SK-N-SH (cell line): ENCODE results near the gene SIX4. TPM values are rescaled to one million over a fixed set of nuclear protein-coding genes. Genes with fewer than 3 reads are reported as not detected.

ENCODE experiments used
- CTCF ChIA-PET: fragments of 300-600, 350-600 bp; formaldehyde crosslinking; extraction: SDS; loops from one replicate; lab custom pipeline; 2021; lab: Yijun Ruan, JAX
- POLR2A ChIA-PET: fragments of 350-600 bp; sonication (Branson Sonifier 250); formaldehyde crosslinking; extraction: SDS; loops from one replicate; lab custom pipeline; 2020; ENCODE audit warnings: antibody characterized with exemption, inconsistent platforms; lab: Yijun Ruan, JAX
- DNase-seq: peaks from one replicate; pipeline ENCODE4 v3.0.0; 2012
- H2AFZ ChIP-seq: fragments of 200-600 bp; sonication (generic); 2 replicates; pipeline ENCODE4 v1.8.1; 2016; ENCODE audit warnings: antibody characterized with exemption, mild to moderate bottlenecking, low read depth
- H3F3A ChIP-seq: fragments of 200-600 bp; sonication (generic); replicated peaks from 2 replicates; pipeline ENCODE3; 2016; ENCODE audit warnings: antibody characterized with exemption, mild to moderate bottlenecking; ENCODE audit not compliant: insufficient read depth
- H3K27ac ChIP-seq, 2 experiments: fragments of 200-500 bp in 1 of 2; fragments of 200-600 bp in 1 of 2; sonication (Bioruptor generic) in 1 of 2; sonication (generic), shearing (Covaris generic) in 1 of 2; 2 replicates each; pipeline versions ENCODE4 v1.5.1 to v1.6.1; 2014 to 2016; ENCODE audit warnings: low read depth in 2 of 2, inconsistent platforms in 1 of 2, low read length in 1 of 2, mild to moderate bottlenecking in 1 of 2, mixed read lengths in 1 of 2
- H3K27me3 ChIP-seq: fragments of 200-600 bp; sonication (generic), shearing (Covaris generic); 2 replicates; pipeline ENCODE4 v1.6.1; 2016; ENCODE audit warnings: mixed run types; ENCODE audit not compliant: insufficient read depth
- H3K36me3 ChIP-seq, 2 experiments: fragments of 200-500 bp in 1 of 2; fragments of 200-600 bp in 1 of 2; sonication (Bioruptor generic) in 1 of 2; sonication (generic) in 1 of 2; replicated peaks in 1 of 2; 2 replicates each; pipeline versions ENCODE3 to v1.5.1; 2014 to 2016; ENCODE audit warnings: low read length in 1 of 2, mild to moderate bottlenecking in 1 of 2; ENCODE audit not compliant: insufficient read depth in 2 of 2, control insufficient read depth in 1 of 2
- H3K4me1 ChIP-seq, 2 experiments: fragments of 200-500 bp in 1 of 2; fragments of 200-600 bp in 1 of 2; sonication (Bioruptor generic) in 1 of 2; sonication (generic), shearing (Covaris generic) in 1 of 2; 2 replicates each; pipeline versions ENCODE4 v1.5.1 to v1.6.1; 2014 to 2016; ENCODE audit warnings: low read depth in 1 of 2, low read length in 1 of 2, mixed run types in 1 of 2; ENCODE audit not compliant: insufficient read depth in 2 of 2, control insufficient read depth in 1 of 2
- H3K4me2 ChIP-seq: fragments of 200-600 bp; sonication (generic), shearing (Covaris generic); 2 replicates; pipeline ENCODE4 v1.6.1; 2017; ENCODE audit warnings: mixed run types
- H3K4me3 ChIP-seq, 2 experiments: fragments of 200-500 bp in 1 of 2; fragments of 200-600 bp in 1 of 2; sonication (Bioruptor generic) in 1 of 2; sonication (generic), shearing (Covaris generic) in 1 of 2; 2 replicates each; pipeline versions ENCODE4 v1.5.1 to v1.8.1; 2014 to 2016; ENCODE audit warnings: low read depth in 2 of 2, inconsistent platforms in 1 of 2, low read length in 1 of 2, mild to moderate bottlenecking in 1 of 2, mixed read lengths in 1 of 2, moderate library complexity in 1 of 2
- H3K79me2 ChIP-seq: fragments of 200-600 bp; sonication (generic); 2 replicates; pipeline ENCODE4 v1.8.1; 2017; ENCODE audit warnings: mild to moderate bottlenecking; ENCODE audit not compliant: insufficient read depth
- H3K9ac ChIP-seq: fragments of 200-600 bp; sonication (generic); 2 replicates; pipeline ENCODE4 v1.6.1; 2017; ENCODE audit warnings: mixed run types
- H3K9me2 ChIP-seq: fragments of 200-600 bp; sonication (generic); 2 replicates; pipeline ENCODE4 v1.6.1; 2017; ENCODE audit warnings: mixed run types
- H3K9me3 ChIP-seq: fragments of 200-600 bp; sonication (generic); 2 replicates; pipeline ENCODE4 v1.6.1; 2017; ENCODE audit warnings: mixed run types, mild to moderate bottlenecking, moderate library complexity
- H4K20me1 ChIP-seq: fragments of 200-600 bp; sonication (generic); 2 replicates; pipeline ENCODE4 v1.6.1; 2017; ENCODE audit warnings: mild to moderate bottlenecking, mixed run types; ENCODE audit not compliant: insufficient read depth
- CHD2 ChIP-seq: fragments of 150-350 bp; IDR thresholded peaks from 2 replicates; pipeline ENCODE4 v1.6.1; 2018; ENCODE audit warnings: low read length; ENCODE audit not compliant: partially characterized antibody
- FOSL2 ChIP-seq: IDR thresholded peaks from 2 replicates; pipeline ENCODE4 v1.4.0; 2012; ENCODE audit warnings: low read depth, mild to moderate bottlenecking, moderate library complexity, borderline replicate concordance
- FOXM1 ChIP-seq: IDR thresholded peaks from 2 replicates; pipeline ENCODE4 v1.4.0; 2012; ENCODE audit warnings: low read depth, mild to moderate bottlenecking
- GABPA ChIP-seq: IDR thresholded peaks from 2 replicates; pipeline ENCODE4 v1.4.0; 2012; ENCODE audit warnings: low read depth, mild to moderate bottlenecking
- GATA2 ChIP-seq: sonication (generic); formaldehyde crosslinking; IDR thresholded peaks from 2 replicates; pipeline ENCODE4 v1.5.0; 2020; ENCODE audit warnings: mild to moderate bottlenecking, missing genetic modification reagents
- JUND ChIP-seq: IDR thresholded peaks from 2 replicates; pipeline ENCODE4 v1.4.0; 2012
- MEF2A ChIP-seq: IDR thresholded peaks from 2 replicates; pipeline ENCODE4 v1.4.0; 2012; ENCODE audit warnings: low read depth, borderline replicate concordance
- MXI1 ChIP-seq: IDR thresholded peaks from 2 replicates; pipeline ENCODE4 v1.6.1; 2012; ENCODE audit warnings: mild to moderate bottlenecking, low read depth, low read length, improper control_type of control experiment
- NFIC ChIP-seq: IDR thresholded peaks from 2 replicates; pipeline ENCODE4 v1.4.0; 2012; ENCODE audit warnings: borderline replicate concordance
- POLR2AphosphoS5 ChIP-seq: IDR thresholded peaks from 2 replicates; pipeline ENCODE4 v1.6.1; 2012; ENCODE audit warnings: low read depth, low read length
- RAD21 ChIP-seq: IDR thresholded peaks from 2 replicates; pipeline ENCODE4 v1.6.1; 2012; ENCODE audit warnings: mild to moderate bottlenecking, low read length
- SIN3A ChIP-seq: IDR thresholded peaks from 2 replicates; pipeline ENCODE4 v1.6.1; 2012; ENCODE audit warnings: low read depth, mild to moderate bottlenecking, low read length, moderate library complexity, borderline replicate concordance
- SMC3 ChIP-seq: IDR thresholded peaks from 2 replicates; pipeline ENCODE4 v1.6.1; 2012; ENCODE audit warnings: low read depth, low read length, improper control_type of control experiment
- polyA plus RNA-seq, 3 experiments: library from polyadenylated mRNA; depleted of rRNA; stranded (reverse); fragments of >200 nt; gene quantifications; 2 replicates each; pipeline ENCODE4 v1.2.3, GENCODE V29; 2012
- TF ChIP-seq, protein P1 (sequence below): fragments of 200-600 bp; sonication (generic); IDR thresholded peaks from 2 replicates; pipeline ENCODE4 v1.6.1; 2017; ENCODE audit warnings: antibody characterized with exemption, mild to moderate bottlenecking, moderate library complexity
- TF ChIP-seq, protein P2 (sequence below): IDR thresholded peaks from 2 replicates; pipeline ENCODE4 v1.4.0; 2012; ENCODE audit warnings: low read depth, borderline replicate concordance
- TF ChIP-seq, protein P3 (sequence below): IDR thresholded peaks from 2 replicates; pipeline ENCODE4 v1.4.0; 2012; ENCODE audit warnings: low read depth, borderline replicate concordance
- TF ChIP-seq, protein P4 (sequence below): fragments of 150-350 bp; IDR thresholded peaks from 2 replicates; pipeline ENCODE4 v1.6.1; 2016; ENCODE audit warnings: mild to moderate bottlenecking, low read depth, low read length
- TF ChIP-seq, protein P5 (sequence below): IDR thresholded peaks from 2 replicates; pipeline ENCODE4 v1.6.1; 2012; ENCODE audit warnings: mild to moderate bottlenecking, low read depth, low read length, moderate library complexity

Gene SIX4
- polyA plus RNA-seq, 1 of the 3 experiments (the other 2 are of a cell fraction): 3.3 TPM

DNA sequence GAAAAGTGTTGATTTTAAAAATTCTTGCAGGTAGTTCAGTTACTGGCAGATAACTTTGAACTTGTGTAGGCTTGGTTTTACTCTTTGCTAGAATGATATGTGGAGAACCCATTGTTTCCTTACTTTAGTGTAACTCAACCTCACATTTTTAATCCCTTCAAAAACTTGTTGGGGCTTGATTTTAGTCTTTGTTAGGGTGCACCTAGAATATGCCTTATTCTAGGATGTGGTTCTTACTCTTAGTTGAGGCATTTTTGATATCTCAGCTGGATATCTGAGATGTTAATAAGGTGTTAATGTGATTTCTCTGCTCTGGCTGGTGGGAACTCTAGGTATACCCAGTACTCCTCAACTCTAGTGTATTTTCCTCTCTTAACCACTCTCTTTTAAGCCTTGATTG, 20.4 kb upstream of the SIX4 start:
- Histone ChIP-seq H3K4me2 (no peak overlapping the region), H3K36me3 (peaks cover 0 to 11% of the 10 kb centered on the region in 2 experiments), H3K9me3 (no peaks in the 10 kb centered on the region), H3K9me2 (peaks cover 3% of the 10 kb centered on the region; the same call in 1 of the 2 replicates), H3K4me3 (no peak overlapping the region), H3K4me1 (no peaks in the 10 kb centered on the region), H4K20me1 (0 out of 2 replicates have a peak, but pooled peaks cover 4% of the 10 kb centered on the region), H3K27ac (no peak overlapping the region), H2AFZ (no peak overlapping the region), H3K27me3 (no peaks in the 10 kb centered on the region), H3K79me2 (peaks cover 97% of the 10 kb centered on the region), H3K9ac (no peak overlapping the region), H3F3A (no peaks in the 10 kb centered on the region)
- POLR2A ChIA-PET: no interaction called here
- no peak for DNase-seq
- TF ChIP-seq, protein P1, sequence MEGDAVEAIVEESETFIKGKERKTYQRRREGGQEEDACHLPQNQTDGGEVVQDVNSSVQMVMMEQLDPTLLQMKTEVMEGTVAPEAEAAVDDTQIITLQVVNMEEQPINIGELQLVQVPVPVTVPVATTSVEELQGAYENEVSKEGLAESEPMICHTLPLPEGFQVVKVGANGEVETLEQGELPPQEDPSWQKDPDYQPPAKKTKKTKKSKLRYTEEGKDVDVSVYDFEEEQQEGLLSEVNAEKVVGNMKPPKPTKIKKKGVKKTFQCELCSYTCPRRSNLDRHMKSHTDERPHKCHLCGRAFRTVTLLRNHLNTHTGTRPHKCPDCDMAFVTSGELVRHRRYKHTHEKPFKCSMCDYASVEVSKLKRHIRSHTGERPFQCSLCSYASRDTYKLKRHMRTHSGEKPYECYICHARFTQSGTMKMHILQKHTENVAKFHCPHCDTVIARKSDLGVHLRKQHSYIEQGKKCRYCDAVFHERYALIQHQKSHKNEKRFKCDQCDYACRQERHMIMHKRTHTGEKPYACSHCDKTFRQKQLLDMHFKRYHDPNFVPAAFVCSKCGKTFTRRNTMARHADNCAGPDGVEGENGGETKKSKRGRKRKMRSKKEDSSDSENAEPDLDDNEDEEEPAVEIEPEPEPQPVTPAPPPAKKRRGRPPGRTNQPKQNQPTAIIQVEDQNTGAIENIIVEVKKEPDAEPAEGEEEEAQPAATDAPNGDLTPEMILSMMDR: no peak
- no peak for TF ChIP-seq CHD2
- TF ChIP-seq FOSL2: no peak
- TF ChIP-seq, protein P2, sequence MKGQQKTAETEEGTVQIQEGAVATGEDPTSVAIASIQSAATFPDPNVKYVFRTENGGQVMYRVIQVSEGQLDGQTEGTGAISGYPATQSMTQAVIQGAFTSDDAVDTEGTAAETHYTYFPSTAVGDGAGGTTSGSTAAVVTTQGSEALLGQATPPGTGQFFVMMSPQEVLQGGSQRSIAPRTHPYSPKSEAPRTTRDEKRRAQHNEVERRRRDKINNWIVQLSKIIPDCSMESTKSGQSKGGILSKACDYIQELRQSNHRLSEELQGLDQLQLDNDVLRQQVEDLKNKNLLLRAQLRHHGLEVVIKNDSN: no peak
- TF ChIP-seq, protein P3, sequence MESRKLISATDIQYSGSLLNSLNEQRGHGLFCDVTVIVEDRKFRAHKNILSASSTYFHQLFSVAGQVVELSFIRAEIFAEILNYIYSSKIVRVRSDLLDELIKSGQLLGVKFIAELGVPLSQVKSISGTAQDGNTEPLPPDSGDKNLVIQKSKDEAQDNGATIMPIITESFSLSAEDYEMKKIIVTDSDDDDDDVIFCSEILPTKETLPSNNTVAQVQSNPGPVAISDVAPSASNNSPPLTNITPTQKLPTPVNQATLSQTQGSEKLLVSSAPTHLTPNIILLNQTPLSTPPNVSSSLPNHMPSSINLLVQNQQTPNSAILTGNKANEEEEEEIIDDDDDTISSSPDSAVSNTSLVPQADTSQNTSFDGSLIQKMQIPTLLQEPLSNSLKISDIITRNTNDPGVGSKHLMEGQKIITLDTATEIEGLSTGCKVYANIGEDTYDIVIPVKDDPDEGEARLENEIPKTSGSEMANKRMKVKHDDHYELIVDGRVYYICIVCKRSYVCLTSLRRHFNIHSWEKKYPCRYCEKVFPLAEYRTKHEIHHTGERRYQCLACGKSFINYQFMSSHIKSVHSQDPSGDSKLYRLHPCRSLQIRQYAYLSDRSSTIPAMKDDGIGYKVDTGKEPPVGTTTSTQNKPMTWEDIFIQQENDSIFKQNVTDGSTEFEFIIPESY: no peak
- TF ChIP-seq, protein P4, sequence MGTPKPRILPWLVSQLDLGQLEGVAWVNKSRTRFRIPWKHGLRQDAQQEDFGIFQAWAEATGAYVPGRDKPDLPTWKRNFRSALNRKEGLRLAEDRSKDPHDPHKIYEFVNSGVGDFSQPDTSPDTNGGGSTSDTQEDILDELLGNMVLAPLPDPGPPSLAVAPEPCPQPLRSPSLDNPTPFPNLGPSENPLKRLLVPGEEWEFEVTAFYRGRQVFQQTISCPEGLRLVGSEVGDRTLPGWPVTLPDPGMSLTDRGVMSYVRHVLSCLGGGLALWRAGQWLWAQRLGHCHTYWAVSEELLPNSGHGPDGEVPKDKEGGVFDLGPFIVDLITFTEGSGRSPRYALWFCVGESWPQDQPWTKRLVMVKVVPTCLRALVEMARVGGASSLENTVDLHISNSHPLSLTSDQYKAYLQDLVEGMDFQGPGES: no peak
- TF ChIP-seq, protein P5, sequence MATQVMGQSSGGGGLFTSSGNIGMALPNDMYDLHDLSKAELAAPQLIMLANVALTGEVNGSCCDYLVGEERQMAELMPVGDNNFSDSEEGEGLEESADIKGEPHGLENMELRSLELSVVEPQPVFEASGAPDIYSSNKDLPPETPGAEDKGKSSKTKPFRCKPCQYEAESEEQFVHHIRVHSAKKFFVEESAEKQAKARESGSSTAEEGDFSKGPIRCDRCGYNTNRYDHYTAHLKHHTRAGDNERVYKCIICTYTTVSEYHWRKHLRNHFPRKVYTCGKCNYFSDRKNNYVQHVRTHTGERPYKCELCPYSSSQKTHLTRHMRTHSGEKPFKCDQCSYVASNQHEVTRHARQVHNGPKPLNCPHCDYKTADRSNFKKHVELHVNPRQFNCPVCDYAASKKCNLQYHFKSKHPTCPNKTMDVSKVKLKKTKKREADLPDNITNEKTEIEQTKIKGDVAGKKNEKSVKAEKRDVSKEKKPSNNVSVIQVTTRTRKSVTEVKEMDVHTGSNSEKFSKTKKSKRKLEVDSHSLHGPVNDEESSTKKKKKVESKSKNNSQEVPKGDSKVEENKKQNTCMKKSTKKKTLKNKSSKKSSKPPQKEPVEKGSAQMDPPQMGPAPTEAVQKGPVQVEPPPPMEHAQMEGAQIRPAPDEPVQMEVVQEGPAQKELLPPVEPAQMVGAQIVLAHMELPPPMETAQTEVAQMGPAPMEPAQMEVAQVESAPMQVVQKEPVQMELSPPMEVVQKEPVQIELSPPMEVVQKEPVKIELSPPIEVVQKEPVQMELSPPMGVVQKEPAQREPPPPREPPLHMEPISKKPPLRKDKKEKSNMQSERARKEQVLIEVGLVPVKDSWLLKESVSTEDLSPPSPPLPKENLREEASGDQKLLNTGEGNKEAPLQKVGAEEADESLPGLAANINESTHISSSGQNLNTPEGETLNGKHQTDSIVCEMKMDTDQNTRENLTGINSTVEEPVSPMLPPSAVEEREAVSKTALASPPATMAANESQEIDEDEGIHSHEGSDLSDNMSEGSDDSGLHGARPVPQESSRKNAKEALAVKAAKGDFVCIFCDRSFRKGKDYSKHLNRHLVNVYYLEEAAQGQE: no peak
- TF ChIP-seq SMC3: no peak
- no peak for TF ChIP-seq FOXM1
- TF ChIP-seq JUND: no peak
- no peak for TF ChIP-seq MEF2A
- no peak for TF ChIP-seq RAD21
- no peak for TF ChIP-seq GATA2 (CRISPR knock-in tag)
- no peak for TF ChIP-seq NFIC
- TF ChIP-seq MXI1: no peak
- TF ChIP-seq POLR2AphosphoS5: no peak
- no peak for TF ChIP-seq SIN3A
- TF ChIP-seq GABPA: no peak
- CTCF ChIA-PET: no interaction called here
